Stimulated activated CD4-positive, alpha-beta T cell treated with anti-CD3 and anti-CD28 coated beads, Interleukin-4, amount 100 ng/mL, for 1 hour (primary cell): ENCODE results near the gene PTPRD.

Experiments used
- DNase-seq: peaks from one replicate; pipeline ENCODE4 v3.0.0-alpha.2; 2020

The PTPRD gene

GRCh38 chr9:10260501-10260900 is 352.3 kb downstream of the PTPRD start:
- DNase-seq, result no peak

- DNase-seq, result no peak
Observed at GRCh38 chr9:10259668-10260067, 353.1 kb downstream of the PTPRD start.

DNA sequence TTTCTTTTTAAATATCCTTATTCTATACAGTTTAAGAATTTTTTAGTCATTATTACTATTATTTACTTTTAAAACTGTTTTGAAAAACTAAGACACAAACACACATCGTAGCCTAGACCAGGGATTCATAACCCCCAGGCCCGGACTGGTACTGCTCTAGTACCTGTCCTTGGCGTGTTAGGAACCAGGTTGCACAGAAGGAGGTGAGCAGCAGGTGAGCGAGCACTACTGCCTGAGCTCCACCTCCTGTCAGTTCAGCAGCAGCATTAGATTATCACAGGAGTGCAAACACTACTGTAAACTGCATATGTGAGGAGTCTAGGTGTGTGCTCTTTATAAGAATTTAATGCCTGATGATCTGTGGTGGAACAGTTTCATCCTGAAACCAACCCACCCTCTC is 357.0 kb downstream of the PTPRD start:
- no peak for DNase-seq

- DNase-seq, result no peak
Observed at GRCh38 chr9:10254338-10254737, 358.5 kb downstream of the PTPRD start.

GRCh38 chr9:10253341-10253740 is 359.5 kb downstream of the PTPRD start:
- no peak for DNase-seq

- no peak for DNase-seq
Observed at GRCh38 chr9:10252174-10252573, 360.6 kb downstream of the PTPRD start.

DNA sequence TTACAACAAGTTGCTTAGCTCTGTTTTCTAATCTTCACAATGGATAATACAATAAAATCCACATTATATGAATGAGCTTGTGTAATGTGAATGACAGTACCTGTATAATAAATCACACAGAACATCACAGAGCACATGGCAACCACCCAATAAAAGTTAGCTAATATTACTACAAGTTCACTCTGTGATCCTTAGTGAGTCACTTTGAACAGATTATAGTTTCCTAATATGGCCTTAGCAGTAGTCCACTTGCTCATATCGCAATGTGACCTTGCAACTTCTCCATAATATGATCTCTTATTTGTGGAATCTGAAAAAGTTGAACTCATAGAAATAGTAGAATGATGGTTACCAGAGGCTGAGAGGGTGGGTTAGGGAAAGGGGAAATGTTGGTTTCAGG is 361.3 kb downstream of the PTPRD start:
- DNase-seq, result no peak

GRCh38 chr9:10250219-10250618 is 362.6 kb downstream of the PTPRD start:
- DNase-seq, result no peak

DNA sequence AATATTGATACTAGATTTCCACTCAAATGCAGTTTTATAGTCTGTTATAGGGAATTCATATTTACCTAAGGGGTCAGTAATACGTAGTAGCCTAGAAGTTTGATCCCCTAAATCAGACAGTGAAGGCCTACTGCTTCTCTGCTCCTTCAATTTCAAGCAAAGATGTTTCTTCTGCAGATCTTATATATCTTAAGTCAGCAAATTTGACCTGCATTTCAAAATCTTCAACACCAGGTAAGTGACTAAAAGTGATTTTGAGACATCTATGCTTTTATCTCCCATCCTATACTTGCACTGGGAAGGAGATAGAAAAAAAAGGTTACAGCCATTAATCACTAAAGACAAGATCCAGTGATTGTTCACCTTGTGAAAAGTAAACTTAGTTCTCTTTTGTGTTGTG is 363.9 kb downstream of the PTPRD start:
- DNase-seq, result no peak

- DNase-seq, result no peak
Observed at GRCh38 chr9:10242255-10242654, 370.5 kb downstream of the PTPRD start.

GRCh38 chr9:10238087-10238486 is 374.7 kb downstream of the PTPRD start:
- DNase-seq, result no peak

- no peak for DNase-seq
Observed at GRCh38 chr9:10237584-10237983, 375.2 kb downstream of the PTPRD start.

DNA sequence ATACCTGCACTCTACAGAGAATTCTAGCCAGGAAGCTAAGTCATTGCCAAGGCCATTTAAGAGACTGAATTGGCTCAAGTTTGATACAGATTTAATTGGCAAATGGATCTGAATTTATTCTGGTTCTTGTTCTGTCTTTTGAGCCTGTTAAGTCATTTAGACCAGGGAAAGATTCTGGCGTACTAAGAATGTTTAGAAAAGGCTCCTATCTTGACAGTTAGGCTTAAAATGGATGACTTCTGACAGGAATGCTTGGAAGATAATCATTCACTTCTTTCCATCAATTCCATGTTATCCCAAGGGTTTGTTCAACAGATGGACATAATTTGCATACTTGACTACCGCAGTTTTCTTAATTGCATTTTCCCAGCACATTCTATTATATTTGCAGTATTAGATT is 376.6 kb downstream of the PTPRD start:
- no peak for DNase-seq

DNA sequence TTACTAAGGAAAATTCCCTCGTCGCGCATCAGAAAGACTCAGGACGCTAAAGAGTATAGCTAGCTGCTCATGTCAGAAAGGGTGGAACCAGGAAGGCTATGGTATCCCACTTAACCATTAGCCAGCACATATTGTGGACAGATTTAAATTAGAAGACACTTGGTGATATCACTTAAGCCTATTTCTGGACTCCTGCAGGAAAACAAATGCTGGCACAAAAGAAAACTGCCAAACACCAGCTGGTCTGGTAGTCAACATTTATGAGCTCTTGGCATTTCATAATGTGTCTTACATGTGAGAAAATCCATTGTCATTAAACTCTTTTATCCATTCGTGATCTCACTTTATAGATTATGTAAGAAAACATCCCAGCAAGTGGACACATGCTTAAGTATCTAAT is 377.4 kb downstream of the PTPRD start:
- no peak for DNase-seq

DNA sequence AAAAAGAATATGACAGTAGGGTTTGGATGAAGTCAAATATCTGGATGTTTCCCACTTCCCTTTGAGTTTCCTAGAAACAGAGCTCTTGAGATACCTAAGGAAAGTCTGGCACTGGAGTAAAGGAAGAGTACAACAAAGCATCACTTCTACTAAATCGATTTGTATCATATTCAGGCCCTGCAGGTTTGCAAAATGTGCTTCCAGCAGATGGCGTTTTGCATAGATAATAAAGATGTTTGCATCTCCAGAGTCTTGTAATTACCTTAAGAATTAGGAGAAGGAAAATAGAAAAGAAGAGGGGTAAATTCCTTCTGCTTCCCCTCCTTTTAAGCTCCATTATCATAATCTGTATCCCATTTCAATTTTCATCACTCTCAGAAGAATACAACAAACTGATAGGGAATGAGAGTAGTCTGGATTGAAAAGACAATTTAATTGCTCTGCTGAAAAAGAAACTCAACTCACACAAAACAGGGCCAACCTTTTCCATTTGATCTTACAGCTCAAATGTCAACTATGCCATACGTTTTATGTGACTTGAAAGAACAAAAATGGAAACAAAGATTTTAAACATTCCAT is 380.4 kb downstream of the PTPRD start:
- DNase-seq, result no peak

GRCh38 chr9:10230512-10230911 is 382.3 kb downstream of the PTPRD start:
- DNase-seq, result no peak

DNA sequence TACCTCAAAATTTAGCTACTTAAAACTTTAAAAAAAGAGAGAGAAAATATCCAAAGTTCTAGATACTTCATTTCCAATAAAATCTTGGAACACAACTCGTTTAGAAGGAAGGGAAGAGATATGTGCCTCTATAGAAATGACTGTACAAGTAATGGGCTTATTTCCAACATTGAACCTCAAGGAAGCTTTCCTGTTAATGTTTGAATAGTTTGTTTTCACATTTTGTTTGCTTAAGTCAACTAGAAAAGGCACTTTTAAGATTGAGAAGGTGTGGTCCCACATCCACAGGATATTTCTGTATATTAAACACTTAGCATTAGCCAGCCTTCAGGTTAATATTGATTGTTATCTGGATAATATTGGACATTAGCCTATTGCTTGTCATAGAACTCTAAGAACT is 384.7 kb downstream of the PTPRD start:
- no peak for DNase-seq

DNA sequence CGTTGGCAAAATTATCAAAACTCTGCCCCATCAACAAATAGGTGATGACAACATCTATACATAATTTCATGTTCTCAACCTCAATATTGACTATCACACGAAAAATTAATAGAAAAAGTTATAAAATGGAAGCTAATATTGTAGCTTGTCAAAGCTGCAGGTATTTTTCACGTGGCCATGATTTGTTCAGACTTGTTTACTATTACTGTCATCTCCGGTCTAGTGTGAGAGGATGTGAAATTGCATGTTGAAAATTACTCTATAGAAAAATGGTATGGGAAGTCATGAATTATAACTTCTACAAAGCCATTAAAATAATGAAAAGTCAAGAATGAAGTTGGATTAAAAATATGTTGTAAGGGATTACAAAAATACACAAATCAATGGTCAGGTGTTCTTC is 385.8 kb downstream of the PTPRD start:
- no peak for DNase-seq

DNA sequence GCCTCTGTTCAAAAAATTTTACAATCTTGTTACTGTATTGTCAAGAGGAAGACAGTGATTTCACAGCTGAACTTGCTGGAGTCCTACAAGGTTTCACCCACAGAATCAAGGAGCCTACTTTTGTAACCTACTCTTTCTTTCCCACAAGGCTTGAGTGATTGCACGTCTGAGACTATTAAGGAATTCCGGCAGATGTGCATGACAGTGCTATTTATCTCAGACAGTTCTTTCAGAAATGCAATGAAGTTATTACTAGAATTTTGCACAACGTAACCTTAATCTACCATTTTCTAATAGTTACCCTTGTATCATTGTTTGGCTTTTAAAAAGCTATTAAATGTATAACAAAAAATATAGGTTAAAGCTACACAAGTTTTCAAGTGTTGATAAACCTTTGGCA is 400.1 kb downstream of the PTPRD start:
- DNase-seq, result no peak

GRCh38 chr9:10208691-10209069 is 404.1 kb downstream of the PTPRD start:
- no peak for DNase-seq

GRCh38 chr9:10204276-10204675 is 408.5 kb downstream of the PTPRD start:
- no peak for DNase-seq

GRCh38 chr9:10173561-10173960 is 439.2 kb downstream of the PTPRD start:
- DNase-seq, result no peak

DNA sequence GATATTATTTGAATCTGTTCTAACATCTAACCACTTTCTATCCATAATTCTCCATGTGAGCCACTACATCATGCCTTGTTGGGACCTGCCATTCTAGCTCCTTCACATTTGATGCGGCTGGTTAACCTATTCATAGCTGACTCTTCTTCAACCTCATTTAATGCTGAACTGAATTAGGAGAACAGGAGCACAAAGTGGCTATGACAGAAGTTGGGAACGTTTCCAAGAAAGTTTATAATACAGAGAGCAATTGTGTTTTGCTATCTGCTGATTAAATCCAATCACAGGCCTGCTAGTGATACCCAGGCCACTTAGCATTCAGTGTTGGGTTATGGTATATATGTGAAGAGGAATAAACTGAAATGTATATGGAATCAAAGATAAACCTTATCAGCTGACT is 440.3 kb downstream of the PTPRD start:
- DNase-seq, result no peak

- DNase-seq, result no peak
Observed at GRCh38 chr9:10168241-10168640, 444.6 kb downstream of the PTPRD start.

DNA sequence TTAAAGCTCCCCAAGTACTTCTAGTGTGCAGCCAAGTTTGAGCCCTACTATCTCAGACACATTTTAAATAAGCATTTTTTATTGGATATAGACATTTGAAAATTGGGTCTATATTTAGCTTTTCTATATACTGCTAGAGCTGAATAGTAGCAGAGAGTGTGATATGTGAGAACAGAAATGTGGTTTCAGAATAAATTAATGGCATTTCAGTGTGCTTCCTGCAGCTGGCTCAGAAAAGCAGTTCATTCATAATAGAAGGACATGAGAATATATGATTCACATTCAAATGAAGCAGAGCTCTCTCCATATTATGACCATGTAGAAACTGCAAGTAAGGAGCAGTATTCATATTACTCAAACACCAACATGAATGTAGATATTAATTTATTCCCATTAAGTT is 464.0 kb downstream of the PTPRD start:
- DNase-seq, result no peak
